Measurements from ENCODE around the gene IL12RB1.

- no peak for TF ChIP-seq POLR2A (IDR thresholded peaks at IDR 0.05; ENCODE audit: low read depth, low read length)
- no peak for TF ChIP-seq GABPA (IDR thresholded peaks at IDR 0.05; ENCODE audit: low read depth)
- TF ChIP-seq CTCF (IDR thresholded peaks at IDR 0.05 in 2 of 3, conservative IDR thresholded peaks at IDR 0.05 in 1 of 3; ENCODE audit: control insufficient read depth in 2 of 3, extremely low read depth in 1 of 3, insufficient read depth in 1 of 3, low read depth in 3 of 3, low read length in 3 of 3): no peak
- TF ChIP-seq EP300 (IDR thresholded peaks at IDR 0.05; ENCODE audit: borderline replicate concordance in 1 of 2, control insufficient read depth in 1 of 2, low read depth in 2 of 2, low read length in 2 of 2): no peak
- TF ChIP-seq RFX5 (IDR thresholded peaks at IDR 0.05; ENCODE audit: low read depth, low read length): no peak
- no peak for TF ChIP-seq USF1 (IDR thresholded peaks at IDR 0.05; ENCODE audit: borderline replicate concordance, extremely low read length, insufficient read depth, low read depth, low read length)
- TF ChIP-seq POLR2AphosphoS5 (IDR thresholded peaks at IDR 0.05; ENCODE audit: low read length): no peak
- TF ChIP-seq NRF1 (conservative IDR thresholded peaks at IDR 0.05; ENCODE audit: low read depth, low read length): no peak
Measured at GRCh38 chr19:18051887-18052286, 34.8 kb downstream of the IL12RB1 start.

Measured in GM12878 (cell line).